IMR-90 (cell line): ENCODE measurements around the gene CDC6.

ENCODE experiments used
- BHLHE40 ChIP-seq: fragments of 150-350 bp; IDR thresholded peaks from 2 replicates; pipeline ENCODE4 v1.6.1; 2016; ENCODE audit warnings: mild to moderate bottlenecking, low read depth, low read length
- CEBPB ChIP-seq: IDR thresholded peaks from 2 replicates; pipeline ENCODE4 v1.6.1; 2012; ENCODE audit warnings: low read depth, low read length, improper control_type of control experiment
- CTCF ChIP-seq: conservative IDR thresholded peaks from 2 replicates; pipeline ENCODE4 v1.5.1; 2012; ENCODE audit warnings: mild to moderate bottlenecking, low read depth, low read length, improper control_type of control experiment
- FOS ChIP-seq: fragments of 150-350 bp; IDR thresholded peaks from 2 replicates; pipeline ENCODE4 v1.6.1; 2016; ENCODE audit warnings: low read depth, low read length
- MAFK ChIP-seq: IDR thresholded peaks from 2 replicates; pipeline ENCODE4 v1.6.1; 2012; ENCODE audit warnings: low read depth, low read length, improper control_type of control experiment
- MAZ ChIP-seq: IDR thresholded peaks from 2 replicates; pipeline ENCODE4 v1.6.1; 2012; ENCODE audit warnings: low read depth, mild to moderate bottlenecking, low read length, improper control_type of control experiment, moderate library complexity, borderline replicate concordance
- NFE2L2 ChIP-seq: fragments of 150-350 bp; IDR thresholded peaks from 2 replicates; pipeline ENCODE4 v1.6.1; 2016; ENCODE audit warnings: low read depth, mild to moderate bottlenecking, low read length
- POLR2A ChIP-seq: IDR thresholded peaks from 2 replicates; pipeline ENCODE4 v1.6.1; 2012; ENCODE audit warnings: mild to moderate bottlenecking, low read depth, low read length
- RAD21 ChIP-seq: IDR thresholded peaks from 2 replicates; pipeline ENCODE4 v1.6.1; 2012; ENCODE audit warnings: low read length, improper control_type of control experiment
- USF2 ChIP-seq: fragments of 150-350 bp; IDR thresholded peaks from 2 replicates; pipeline ENCODE4 v1.6.1; 2017; ENCODE audit warnings: mild to moderate bottlenecking, antibody characterized with exemption, low read length, low read depth
- TF ChIP-seq, protein P1 (sequence below): fragments of 150-350 bp; IDR thresholded peaks from 2 replicates; pipeline ENCODE4 v1.6.1; 2016; ENCODE audit warnings: low read depth, mild to moderate bottlenecking, low read length, moderate library complexity, borderline replicate concordance

GRCh38 chr17:40310882-40311391, 23.3 kb downstream of the CDC6 start:
- TF ChIP-seq USF2 (no peak), CTCF (no peak), POLR2A (no peak), FOS (no peak), RAD21 (no peak), CEBPB (no peak), MAZ (no peak), BHLHE40 (no peak), NFE2L2 (no peak), MAFK (no peak)
- TF ChIP-seq, protein P1, sequence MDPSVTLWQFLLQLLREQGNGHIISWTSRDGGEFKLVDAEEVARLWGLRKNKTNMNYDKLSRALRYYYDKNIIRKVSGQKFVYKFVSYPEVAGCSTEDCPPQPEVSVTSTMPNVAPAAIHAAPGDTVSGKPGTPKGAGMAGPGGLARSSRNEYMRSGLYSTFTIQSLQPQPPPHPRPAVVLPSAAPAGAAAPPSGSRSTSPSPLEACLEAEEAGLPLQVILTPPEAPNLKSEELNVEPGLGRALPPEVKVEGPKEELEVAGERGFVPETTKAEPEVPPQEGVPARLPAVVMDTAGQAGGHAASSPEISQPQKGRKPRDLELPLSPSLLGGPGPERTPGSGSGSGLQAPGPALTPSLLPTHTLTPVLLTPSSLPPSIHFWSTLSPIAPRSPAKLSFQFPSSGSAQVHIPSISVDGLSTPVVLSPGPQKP: no peak
